Transverse colon (tissue), 4 donors: ENCODE results near the gene SP100. TPM values are rescaled to one million over a fixed set of nuclear protein-coding genes. Genes with fewer than 3 reads are reported as not detected.
"Not testable (repeated sequence)": the region's sequence is repeated elsewhere in the genome, so short reads cannot be mapped to it uniquely, and the experiment has no call there.

Experiments
- DNase-seq: peaks from one replicate; pipeline ENCODE4 v3.0.0-alpha.2; 2019
- H3K27ac ChIP-seq, 4 donors: fragments of 200-600 bp; sonication (generic); 2 replicates each; pipeline ENCODE4 v1.5.1; 2016 to 2018; ENCODE audit warnings: inconsistent platforms in 4 of 4
- H3K27me3 ChIP-seq: fragments of 200-600 bp; sonication (generic); 2 replicates; pipeline ENCODE4 v1.5.1; 2017; ENCODE audit warnings: inconsistent platforms
- H3K36me3 ChIP-seq, 4 donors: fragments of 200-600 bp; sonication (generic); 2 replicates each; pipeline ENCODE4 v1.5.1; 2017 to 2019; ENCODE audit warnings: inconsistent platforms in 4 of 4
- H3K4me1 ChIP-seq, 4 donors: fragments of 200-600 bp; sonication (generic); 2 replicates each; pipeline ENCODE4 v1.5.1; 2017 to 2020; ENCODE audit warnings: inconsistent platforms in 4 of 4
- H3K4me3 ChIP-seq, 4 donors: fragments of 200-600 bp; sonication (generic); 1 replicate in 1 of 4; 2 replicates in 3 of 4; pipeline versions ENCODE4 v1.5.1 to v1.6.1; 2017 to 2019; ENCODE audit warnings: inconsistent platforms in 4 of 4
- H3K9me3 ChIP-seq, 2 donors: fragments of 200-600 bp; sonication (generic); 2 replicates each; pipeline ENCODE4 v1.5.1; 2017 to 2019; ENCODE audit warnings: inconsistent platforms in 2 of 2
- EP300 ChIP-seq: sonication (generic); formaldehyde crosslinking; IDR thresholded peaks from one replicate; pipeline ENCODE4 v1.6.1; 2017; ENCODE audit warnings: antibody characterized with exemption, low read depth
- POLR2A ChIP-seq: fragments of 450-650 bp; IDR thresholded peaks from one replicate; pipeline ENCODE4 v1.6.1; 2016; ENCODE audit warnings: antibody characterized with exemption, mild to moderate bottlenecking, moderate library complexity
- POLR2AphosphoS5 ChIP-seq, 3 donors: sonication (generic); formaldehyde crosslinking; IDR thresholded peaks; one replicate each; pipeline ENCODE4 v1.6.1; 2016; ENCODE audit warnings: antibody characterized with exemption in 3 of 3
- WGBS, 2 donors: methylation state at CpG; one replicate each; pipeline ENCODE4 v1.1.5; 2018; ENCODE audit warnings: low coverage in 1 of 2; 5-methylcytosine and 5-hydroxymethylcytosine counted together
- in situ Hi-C, 4 donors: fragments of 200-750 bp; cut with MboI; loops; one replicate each; pipeline versions ENCODE4 v1.15.0 to v1.15.1; 2017; ENCODE audit warnings: low sequenced_read_pairs in 3 of 4, low pct_ligation_motif_present in 1 of 4, low pct_unique_long_range_greater_than_20kb in 1 of 4
- intact Hi-C: fragments of 100-400 bp; cut with DNase I; formaldehyde crosslinking; loops from one replicate; pipeline ENCODE4 v1.15.1; 2023; ENCODE audit warnings: low total_unique reads
- total RNA-seq, 4 donors: library from RNA; depleted of rRNA; stranded (reverse); fragments of >200 nt; gene quantifications; one replicate each; pipeline ENCODE4 v1.1.0, GENCODE V29; 2016
- TF ChIP-seq, protein P1 (sequence below), 5 experiments: fragments of 200-600 bp in 3 of 5; fragments of 450-650 bp in 2 of 5; sonication (generic) in 3 of 5; IDR thresholded peaks; 1 replicate in 2 of 5; 2 replicates in 3 of 5; pipeline ENCODE4 v1.5.1; 2016 to 2017; ENCODE audit warnings: antibody characterized with exemption in 5 of 5, inconsistent platforms in 3 of 5, mild to moderate bottlenecking in 2 of 5, moderate library complexity in 1 of 5

The SP100 gene
- total RNA-seq, 4 donors from 2014 or later, result 44.6 to 252 (median 99.7) TPM

DNA sequence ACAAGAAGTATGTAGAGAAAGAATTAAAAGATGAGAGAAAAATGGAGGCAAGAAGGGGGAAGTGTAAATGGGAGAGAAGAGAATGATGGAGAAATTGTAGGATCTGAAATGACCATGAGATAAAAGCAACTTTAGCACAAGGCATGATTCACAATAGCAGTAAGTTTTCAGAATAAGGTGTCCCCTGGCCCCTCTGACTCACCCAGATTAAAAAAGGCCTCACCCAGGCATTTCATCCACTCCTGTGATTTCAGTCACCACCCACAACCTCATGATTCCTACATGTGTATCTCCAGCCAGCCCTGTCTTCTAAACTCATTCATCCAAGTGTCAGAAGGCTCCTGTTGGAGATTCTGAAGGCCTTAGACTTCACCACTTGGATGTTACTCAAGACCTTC is 56.6 kb downstream of the SP100 start:
- Histone ChIP-seq H3K9me3 (peaks cover 0 to 10% of the 10 kb centered on the region in 2 donors), H3K4me1 (no peaks in the 10 kb centered on the region), H3K4me3 (no peak overlapping the region), H3K27me3 (no peaks in the 10 kb centered on the region), H3K36me3 (peaks cover 0 to 57% (median 5%) of the 10 kb centered on the region in 4 donors), H3K27ac (peak overlapping the region in 1 of 4 donors; percentile 16)
- TF ChIP-seq EP300 (no peak), POLR2AphosphoS5 (IDR thresholded peaks at IDR 0.05) (no peak), POLR2A (no peak)
- TF ChIP-seq, protein P1, sequence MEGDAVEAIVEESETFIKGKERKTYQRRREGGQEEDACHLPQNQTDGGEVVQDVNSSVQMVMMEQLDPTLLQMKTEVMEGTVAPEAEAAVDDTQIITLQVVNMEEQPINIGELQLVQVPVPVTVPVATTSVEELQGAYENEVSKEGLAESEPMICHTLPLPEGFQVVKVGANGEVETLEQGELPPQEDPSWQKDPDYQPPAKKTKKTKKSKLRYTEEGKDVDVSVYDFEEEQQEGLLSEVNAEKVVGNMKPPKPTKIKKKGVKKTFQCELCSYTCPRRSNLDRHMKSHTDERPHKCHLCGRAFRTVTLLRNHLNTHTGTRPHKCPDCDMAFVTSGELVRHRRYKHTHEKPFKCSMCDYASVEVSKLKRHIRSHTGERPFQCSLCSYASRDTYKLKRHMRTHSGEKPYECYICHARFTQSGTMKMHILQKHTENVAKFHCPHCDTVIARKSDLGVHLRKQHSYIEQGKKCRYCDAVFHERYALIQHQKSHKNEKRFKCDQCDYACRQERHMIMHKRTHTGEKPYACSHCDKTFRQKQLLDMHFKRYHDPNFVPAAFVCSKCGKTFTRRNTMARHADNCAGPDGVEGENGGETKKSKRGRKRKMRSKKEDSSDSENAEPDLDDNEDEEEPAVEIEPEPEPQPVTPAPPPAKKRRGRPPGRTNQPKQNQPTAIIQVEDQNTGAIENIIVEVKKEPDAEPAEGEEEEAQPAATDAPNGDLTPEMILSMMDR (IDR thresholded peaks at IDR 0.05), result no peak
- DNase-seq, result no peak
- in situ Hi-C loops (no loop called here), intact Hi-C loops (no loop called here)

DNA sequence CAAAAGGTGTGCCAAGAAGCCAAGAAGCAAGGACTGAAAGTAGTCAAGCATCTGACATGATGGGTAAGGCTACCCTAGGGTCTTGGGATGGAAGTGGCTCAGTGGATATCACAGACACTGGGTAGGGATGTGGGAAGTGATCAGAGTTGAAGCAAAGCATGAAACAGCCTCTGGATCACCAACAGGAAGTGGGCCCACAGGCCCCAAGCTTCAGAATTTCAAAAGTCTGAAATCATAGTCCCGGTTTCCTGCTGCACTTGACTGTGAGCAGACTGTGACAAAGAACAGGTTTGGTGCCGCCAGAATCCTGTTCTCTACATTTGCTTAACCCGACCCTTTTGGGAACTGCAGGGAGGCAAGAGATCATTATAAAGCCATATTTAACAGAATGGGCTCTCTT is 57.4 kb downstream of the SP100 start:
- in situ Hi-C loops, result no loop called here
- Histone ChIP-seq H3K4me3 (no peak overlapping the region), H3K4me1 (no peaks in the 10 kb centered on the region), H3K27me3 (no peaks in the 10 kb centered on the region), H3K27ac (no peak overlapping the region), H3K36me3 (peaks cover 0 to 52% (median 5%) of the 10 kb centered on the region in 4 donors), H3K9me3 (peaks cover 0 to 10% of the 10 kb centered on the region in 2 donors)
- WGBS, 2 donors, result 52 to 56% methylated on average over 2 to 3 of the region's 3 CpGs
- intact Hi-C loops, result no loop called here
- TF ChIP-seq POLR2AphosphoS5 (IDR thresholded peaks at IDR 0.05), result no peak
- TF ChIP-seq, protein P1 (IDR thresholded peaks at IDR 0.05), result no peak
- TF ChIP-seq EP300, result no peak
- TF ChIP-seq POLR2A, result no peak
- no peak for DNase-seq

DNA sequence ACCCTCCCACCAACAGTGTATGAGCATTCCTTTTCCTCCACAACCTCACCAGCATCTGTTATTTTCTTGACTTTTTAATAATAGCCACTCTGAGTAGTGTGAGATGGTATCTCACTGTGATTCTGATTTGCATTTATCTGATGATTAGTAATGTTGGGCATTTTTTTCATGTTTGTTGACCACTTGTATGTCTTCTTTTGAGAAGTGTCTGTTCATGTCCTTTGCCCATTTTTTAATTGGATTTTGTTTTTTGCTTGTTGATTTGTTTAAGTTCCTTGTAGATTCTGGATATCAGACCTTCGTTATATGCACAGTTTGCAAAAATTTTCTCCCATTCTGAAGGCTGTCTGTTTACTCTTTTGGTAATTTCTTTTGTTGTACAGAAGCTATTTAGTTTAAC is 59.1 kb downstream of the SP100 start:
- no peak overlapping the region for H3K4me3 ChIP-seq
- H3K36me3 ChIP-seq, result peaks cover 0 to 48% (median under 1%) of the 10 kb centered on the region in 4 donors
- intact Hi-C loops, result no loop called here
- no peaks in the 10 kb centered on the region for H3K27me3 ChIP-seq
- TF ChIP-seq EP300 (no peak), POLR2AphosphoS5 (IDR thresholded peaks at IDR 0.05) (no peak), POLR2A (no peak)
- TF ChIP-seq, protein P1 (IDR thresholded peaks at IDR 0.05), result no peak
- H3K9me3 ChIP-seq, result peaks cover 0 to 10% of the 10 kb centered on the region in 2 donors
- no peaks in the 10 kb centered on the region for H3K4me1 ChIP-seq
- no peak for DNase-seq
- H3K27ac ChIP-seq, result no peak overlapping the region
- 73 to 96% methylated on average over 1 of the region's 1 CpG for WGBS, 2 donors
- in situ Hi-C loops, result no loop called here

DNA sequence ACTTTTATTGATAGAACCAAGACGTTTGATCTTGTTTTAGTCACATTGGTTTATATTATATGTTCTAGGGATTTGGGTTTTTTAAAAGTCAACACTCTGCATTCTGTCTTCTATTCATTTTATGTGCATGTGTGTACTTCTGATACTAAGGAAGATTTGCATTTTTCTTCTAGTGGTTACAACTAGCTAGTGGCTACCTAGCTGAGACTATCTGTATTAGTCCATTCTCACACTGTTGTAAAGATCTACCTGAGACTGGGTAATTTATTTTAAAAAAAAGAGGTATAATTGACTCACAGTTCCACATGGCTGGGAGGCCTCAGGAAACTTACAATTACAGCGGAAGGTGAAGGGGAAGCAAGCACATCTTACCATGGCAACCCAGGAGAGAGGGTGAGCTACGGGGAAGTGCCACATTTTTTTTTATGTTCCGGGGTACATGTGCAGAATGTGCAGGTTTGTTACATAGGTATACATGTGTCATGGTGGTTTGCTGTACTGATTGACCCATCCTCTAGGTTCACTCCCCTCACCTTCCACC is 69.9 kb downstream of the SP100 start:
- no peaks in the 10 kb centered on the region for H3K4me1 ChIP-seq
- intact Hi-C loops, result no loop called here
- no peaks in the 10 kb centered on the region for H3K9me3 ChIP-seq
- DNase-seq, result no peak
- in situ Hi-C loops, result no loop called here
- no peak overlapping the region for H3K4me3 ChIP-seq
- H3K27me3 ChIP-seq, result no peaks in the 10 kb centered on the region
- TF ChIP-seq, protein P1 (IDR thresholded peaks at IDR 0.05), result no peak
- peaks cover 0 to 5% (median 2%) of the 10 kb centered on the region in 4 donors for H3K36me3 ChIP-seq
- no peak overlapping the region for H3K27ac ChIP-seq
- 86 to 91% methylated on average over 2 to 4 of the region's 4 CpGs for WGBS, 2 donors

DNA sequence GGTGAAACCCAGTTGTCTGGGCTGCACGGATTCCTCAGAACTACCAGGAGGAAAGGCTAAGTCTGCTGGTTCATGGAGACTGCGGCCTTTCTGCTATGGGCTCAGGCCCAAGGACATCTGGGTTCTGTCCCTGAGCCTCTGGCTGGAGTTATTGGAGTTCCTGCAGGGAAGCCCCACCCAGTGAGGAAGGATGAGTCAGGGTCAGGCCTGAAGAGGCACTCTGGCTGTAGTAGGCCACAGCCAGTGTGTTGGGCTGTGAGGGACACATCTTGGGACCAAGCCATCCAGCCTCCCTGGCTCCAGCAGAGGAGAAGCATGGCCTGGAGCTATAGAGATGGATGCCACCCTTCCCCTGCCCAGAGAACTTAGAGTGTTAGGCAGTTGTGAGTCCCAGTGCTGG is 75.2 kb downstream of the SP100 start:
- WGBS, 2 donors, result 70 to 84% methylated on average over 2 of the region's 2 CpGs
- H3K4me1 ChIP-seq, DNase-seq, H3K27ac ChIP-seq, H3K27me3 ChIP-seq, intact Hi-C loops, H3K9me3 ChIP-seq, H3K4me3 ChIP-seq, in situ Hi-C loops: not testable (repeated sequence)
- H3K36me3 ChIP-seq, result peaks cover 0 to 24% (median 5%) of the 10 kb centered on the region in 4 donors
